HPDE6-E6E7 (cell line): ENCODE data around the gene CLEC16A.
A peak's percentile ranks its signal among the peaks of the same experiment; 100 is the strongest.

Source experiments
- DNase-seq: peaks from one replicate; pipeline ENCODE4 v3.0.0; 2011; ENCODE audit warnings: missing footprints; ENCODE audit errors: extremely low spot score

CLEC16A gene, protein sequence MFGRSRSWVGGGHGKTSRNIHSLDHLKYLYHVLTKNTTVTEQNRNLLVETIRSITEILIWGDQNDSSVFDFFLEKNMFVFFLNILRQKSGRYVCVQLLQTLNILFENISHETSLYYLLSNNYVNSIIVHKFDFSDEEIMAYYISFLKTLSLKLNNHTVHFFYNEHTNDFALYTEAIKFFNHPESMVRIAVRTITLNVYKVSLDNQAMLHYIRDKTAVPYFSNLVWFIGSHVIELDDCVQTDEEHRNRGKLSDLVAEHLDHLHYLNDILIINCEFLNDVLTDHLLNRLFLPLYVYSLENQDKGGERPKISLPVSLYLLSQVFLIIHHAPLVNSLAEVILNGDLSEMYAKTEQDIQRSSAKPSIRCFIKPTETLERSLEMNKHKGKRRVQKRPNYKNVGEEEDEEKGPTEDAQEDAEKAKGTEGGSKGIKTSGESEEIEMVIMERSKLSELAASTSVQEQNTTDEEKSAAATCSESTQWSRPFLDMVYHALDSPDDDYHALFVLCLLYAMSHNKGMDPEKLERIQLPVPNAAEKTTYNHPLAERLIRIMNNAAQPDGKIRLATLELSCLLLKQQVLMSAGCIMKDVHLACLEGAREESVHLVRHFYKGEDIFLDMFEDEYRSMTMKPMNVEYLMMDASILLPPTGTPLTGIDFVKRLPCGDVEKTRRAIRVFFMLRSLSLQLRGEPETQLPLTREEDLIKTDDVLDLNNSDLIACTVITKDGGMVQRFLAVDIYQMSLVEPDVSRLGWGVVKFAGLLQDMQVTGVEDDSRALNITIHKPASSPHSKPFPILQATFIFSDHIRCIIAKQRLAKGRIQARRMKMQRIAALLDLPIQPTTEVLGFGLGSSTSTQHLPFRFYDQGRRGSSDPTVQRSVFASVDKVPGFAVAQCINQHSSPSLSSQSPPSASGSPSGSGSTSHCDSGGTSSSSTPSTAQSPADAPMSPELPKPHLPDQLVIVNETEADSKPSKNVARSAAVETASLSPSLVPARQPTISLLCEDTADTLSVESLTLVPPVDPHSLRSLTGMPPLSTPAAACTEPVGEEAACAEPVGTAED

GRCh38 chr16:10944249-10945064 is at the start of gene CLEC16A:
CLEC16A (plus strand) TSS chr16:10944564; CDS start chr16:10944718, 154 bp downstream.
- DNase-seq, result peak; percentile 91

DNA sequence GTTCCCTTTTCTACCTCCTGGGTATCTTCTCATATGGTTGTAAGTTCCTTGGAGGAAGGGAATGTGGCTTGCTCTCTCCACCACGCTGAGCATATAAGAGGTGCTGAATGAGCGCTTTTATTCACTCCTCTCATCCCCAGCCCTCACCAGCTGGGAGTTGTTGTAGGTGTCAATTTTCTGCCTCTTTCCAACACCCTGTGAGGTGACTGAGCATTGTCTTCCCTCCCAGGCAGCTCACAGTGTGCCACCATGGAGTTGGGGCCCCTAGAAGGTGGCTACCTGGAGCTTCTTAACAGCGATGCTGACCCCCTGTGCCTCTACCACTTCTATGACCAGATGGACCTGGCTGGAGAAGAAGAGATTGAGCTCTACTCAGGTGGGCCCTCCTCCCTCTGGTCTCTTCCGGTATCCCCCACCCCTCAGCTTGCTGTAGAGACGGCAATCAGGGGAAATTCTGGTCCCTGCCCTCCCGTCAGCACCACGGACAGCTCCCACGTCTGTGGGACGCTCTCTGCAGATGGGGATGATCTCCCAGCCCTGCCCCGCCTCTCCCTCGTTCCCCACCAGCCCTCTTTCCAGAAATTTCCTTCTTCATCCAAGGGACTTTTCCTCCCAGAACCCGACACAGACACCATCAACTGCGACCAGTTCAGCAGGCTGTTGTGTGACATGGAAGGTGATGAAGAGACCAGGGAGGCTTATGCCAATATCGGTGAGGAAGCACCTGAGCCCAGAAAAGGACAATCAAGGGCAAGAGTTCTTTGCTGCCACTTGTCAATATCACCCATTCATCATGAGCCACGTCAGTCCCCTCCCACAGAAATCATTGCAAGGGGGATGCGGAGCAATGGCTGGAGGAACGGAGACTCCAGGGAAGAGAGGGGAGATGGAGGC is 49.1 kb upstream of the CLEC16A start:
- DNase-seq, result no peak

DNA sequence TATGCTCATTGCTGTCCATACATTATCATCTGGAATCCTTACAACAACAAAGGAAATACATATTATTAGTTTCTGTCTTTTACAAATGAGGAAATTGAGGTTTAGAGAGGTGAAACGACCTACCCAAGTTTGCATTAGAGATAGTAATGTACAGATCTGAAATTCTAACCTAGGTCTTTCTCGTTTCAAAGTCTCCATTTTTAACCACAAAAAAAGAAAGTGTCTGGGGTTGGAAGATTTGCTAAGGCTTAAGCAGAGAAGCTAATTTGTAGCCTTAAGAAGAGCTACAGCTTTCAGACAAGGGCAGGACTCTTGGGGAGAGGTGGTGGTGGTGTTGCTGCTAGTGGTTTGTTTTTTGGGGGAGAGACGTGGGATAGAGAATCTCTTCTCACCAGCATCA is 48.2 kb upstream of the CLEC16A start:
- no peak for DNase-seq

GRCh38 chr16:10896723-10897122 is 47.6 kb upstream of the CLEC16A start:
- DNase-seq, result no peak

DNA sequence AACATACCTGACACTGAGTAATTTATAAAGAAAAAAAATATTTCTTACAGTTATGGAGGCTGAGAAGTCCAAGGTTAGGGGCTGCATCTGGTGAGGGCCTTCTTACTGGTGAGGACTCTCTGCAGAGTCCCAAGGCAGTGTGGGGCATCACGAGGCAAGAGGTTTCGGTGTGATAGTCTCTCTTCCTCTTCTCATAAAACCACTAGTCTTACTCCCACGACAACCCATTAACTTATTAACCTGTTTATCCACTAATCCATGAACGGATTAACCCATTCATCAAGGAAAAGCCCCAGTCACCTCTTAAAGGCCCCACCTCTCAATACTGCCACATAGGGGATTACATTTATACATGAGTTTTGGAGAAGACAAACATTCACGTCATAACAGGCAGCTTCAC is 47.2 kb upstream of the CLEC16A start:
- DNase-seq, result no peak

GRCh38 chr16:10902999-10903398 is 41.4 kb upstream of the CLEC16A start:
- no peak for DNase-seq

DNA sequence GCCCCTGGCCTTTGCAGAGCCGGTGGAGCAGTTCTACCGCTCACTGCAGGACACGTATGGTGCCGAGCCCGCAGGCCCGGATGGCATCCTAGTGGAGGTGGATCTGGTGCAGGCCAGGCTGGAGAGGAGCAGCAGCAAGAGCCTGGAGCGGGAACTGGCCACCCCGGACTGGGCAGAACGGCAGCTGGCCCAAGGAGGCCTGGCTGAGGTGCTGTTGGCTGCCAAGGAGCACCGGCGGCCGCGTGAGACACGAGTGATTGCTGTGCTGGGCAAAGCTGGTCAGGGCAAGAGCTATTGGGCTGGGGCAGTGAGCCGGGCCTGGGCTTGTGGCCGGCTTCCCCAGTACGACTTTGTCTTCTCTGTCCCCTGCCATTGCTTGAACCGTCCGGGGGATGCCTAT is 37.9 kb upstream of the CLEC16A start:
- no peak for DNase-seq

DNA sequence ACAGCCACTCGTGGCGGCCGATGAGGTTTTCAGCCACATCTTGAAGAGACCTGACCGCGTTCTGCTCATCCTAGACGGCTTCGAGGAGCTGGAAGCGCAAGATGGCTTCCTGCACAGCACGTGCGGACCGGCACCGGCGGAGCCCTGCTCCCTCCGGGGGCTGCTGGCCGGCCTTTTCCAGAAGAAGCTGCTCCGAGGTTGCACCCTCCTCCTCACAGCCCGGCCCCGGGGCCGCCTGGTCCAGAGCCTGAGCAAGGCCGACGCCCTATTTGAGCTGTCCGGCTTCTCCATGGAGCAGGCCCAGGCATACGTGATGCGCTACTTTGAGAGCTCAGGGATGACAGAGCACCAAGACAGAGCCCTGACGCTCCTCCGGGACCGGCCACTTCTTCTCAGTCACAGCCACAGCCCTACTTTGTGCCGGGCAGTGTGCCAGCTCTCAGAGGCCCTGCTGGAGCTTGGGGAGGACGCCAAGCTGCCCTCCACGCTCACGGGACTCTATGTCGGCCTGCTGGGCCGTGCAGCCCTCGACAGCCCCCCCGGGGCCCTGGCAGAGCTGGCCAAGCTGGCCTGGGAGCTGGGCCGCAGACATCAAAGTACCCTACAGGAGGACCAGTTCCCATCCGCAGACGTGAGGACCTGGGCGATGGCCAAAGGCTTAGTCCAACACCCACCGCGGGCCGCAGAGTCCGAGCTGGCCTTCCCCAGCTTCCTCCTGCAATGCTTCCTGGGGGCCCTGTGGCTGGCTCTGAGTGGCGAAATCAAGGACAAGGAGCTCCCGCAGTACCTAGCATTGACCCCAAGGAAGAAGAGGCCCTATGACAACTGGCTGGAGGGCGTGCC is 37.2 kb upstream of the CLEC16A start:
- no peak for DNase-seq

GRCh38 chr16:10907757-10908045 is 36.7 kb upstream of the CLEC16A start:
- no peak for DNase-seq

- no peak for DNase-seq
These were observed 33.1 kb upstream of the CLEC16A start for GRCh38 chr16:10911267-10911666.

DNA sequence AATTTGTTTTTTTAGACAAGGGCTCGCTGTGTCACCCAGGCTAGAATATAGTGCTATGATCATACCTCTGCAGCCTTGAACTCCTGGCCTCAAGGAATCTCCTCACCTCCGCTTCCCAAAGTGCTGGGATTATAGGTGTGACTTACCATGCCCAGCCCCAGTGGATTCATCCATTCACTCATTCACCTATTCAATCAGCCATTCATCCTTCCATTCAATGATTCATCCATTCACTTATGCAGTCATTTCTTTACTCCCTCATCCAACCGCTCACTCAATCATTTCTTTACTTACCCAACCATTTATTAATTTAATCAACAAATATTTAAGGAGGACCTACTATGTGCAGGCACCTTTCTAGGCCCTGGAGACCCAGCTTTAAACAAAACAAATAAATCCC is 27.8 kb upstream of the CLEC16A start:
- DNase-seq, result no peak

- peak; percentile 80 for DNase-seq
These were observed 25.9 kb upstream of the CLEC16A start for GRCh38 chr16:10918294-10919002.

DNA sequence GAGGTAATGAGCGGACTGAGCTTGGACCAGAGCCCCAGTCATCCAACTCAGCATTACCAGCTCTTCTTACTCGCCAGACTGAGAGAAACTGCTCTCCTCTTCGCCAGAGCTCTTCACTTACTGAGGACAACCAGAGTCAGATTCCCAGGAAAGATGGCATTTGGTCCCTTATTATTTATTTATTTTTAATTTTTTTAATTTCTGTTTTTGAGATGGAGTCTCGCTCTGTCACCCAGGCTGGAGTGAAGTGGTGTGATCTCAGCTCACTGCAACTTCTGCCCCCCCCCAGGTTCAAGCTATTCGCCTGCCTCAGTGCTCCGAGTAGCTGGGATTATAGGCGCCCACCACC is 25.4 kb upstream of the CLEC16A start:
- no peak for DNase-seq

- DNase-seq, result no peak
These were observed 23.5 kb upstream of the CLEC16A start for GRCh38 chr16:10920726-10921427.

- no peak for DNase-seq
These were observed 22.6 kb upstream of the CLEC16A start for GRCh38 chr16:10921536-10922327.

DNA sequence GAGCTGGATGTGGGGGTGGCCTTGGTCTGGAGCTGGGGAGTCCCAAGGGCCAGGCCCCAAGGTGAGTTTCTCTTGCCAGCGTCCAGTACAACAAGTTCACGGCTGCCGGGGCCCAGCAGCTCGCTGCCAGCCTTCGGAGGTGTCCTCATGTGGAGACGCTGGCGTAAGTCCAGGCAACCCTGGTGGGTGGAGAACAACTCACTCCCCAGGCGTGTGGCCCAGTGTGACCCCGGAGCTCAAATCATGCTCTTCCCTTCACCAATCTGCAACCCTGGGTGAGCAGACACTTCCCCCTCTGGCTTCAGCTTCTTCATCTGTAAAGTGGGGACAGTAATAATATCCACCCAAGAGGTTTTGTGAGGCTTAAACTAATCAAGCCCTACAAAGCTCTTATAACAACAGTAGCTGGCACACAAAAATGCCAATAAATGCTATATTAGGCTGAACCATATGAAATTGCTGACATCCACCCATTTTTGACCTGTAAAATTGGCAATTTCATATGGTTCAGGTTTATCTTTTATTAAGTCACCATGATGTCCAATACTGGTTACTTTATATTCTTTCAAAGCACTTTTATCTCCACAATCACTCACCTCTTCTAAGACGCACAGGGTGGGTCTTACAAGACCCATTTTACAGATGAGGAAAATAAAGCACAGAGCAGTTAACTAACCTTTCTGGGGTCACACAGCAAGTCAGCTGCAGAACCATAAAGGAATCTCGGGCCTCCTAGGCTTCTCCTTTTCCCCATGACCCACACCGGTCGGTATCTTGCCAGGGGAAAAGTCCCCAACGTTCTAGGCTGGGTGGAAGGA is 21.8 kb upstream of the CLEC16A start:
- DNase-seq, result no peak

DNA sequence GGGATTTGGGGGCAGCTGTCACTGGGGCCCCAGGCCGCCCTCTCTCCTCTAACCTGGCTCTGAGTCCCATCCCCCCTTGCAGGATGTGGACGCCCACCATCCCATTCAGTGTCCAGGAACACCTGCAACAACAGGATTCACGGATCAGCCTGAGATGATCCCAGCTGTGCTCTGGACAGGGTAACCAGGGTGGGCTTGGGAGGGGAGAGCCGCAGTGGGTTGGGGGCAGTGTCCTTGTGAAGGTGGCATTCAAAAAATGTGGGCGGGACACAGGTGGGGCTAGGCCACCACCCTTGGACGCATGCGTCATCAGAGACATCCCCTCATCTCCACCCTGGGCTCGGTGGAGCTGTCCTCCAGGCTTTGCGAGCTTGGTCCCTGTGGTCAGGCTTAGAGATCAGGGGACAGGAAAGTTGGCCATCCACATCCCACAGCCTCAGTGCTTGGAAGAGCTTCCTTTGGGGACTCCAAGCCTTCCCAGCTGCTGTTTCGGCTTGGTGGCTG is 21.2 kb upstream of the CLEC16A start:
- no peak for DNase-seq
